T-helper 17 cell (primary cell): ENCODE measurements around the gene TMEM120B. TPM values are rescaled to one million over a fixed set of nuclear protein-coding genes. Genes with fewer than 3 reads are reported as not detected.
"Not testable (repeated sequence)": the region's sequence is repeated elsewhere in the genome, so short reads cannot be mapped to it uniquely, and the experiment has no call there.

Experiments used
- ATAC-seq: fragments of 150-1000 bp; cut with Tn5 transposase; 2 replicates; pipeline ENCODE4 v1.10.0; 2021; ENCODE audit warnings: mild to moderate bottlenecking, moderate library complexity
- DNase-seq, 3 donors: peaks; one replicate each; pipeline versions ENCODE4 v3.0.0 to v3.0.0-alpha.2; 2020 to 2021
- H3K9me3 ChIP-seq: one replicate; pipeline ENCODE4 v1.7.0; 2013; ENCODE audit warnings: low read length, mild to moderate bottlenecking; ENCODE audit not compliant: control insufficient read depth, poor library complexity, severe bottlenecking
- H3K27ac Mint-ChIP-seq: one replicate; pipeline ENCODE4 v1.8.0; 2022; ENCODE audit warnings: mild to moderate bottlenecking, moderate library complexity, mixed read lengths
- H3K27me3 Mint-ChIP-seq: one replicate; pipeline ENCODE4 v1.8.0; 2022; ENCODE audit warnings: mixed read lengths
- H3K36me3 Mint-ChIP-seq: one replicate; pipeline ENCODE4 v1.8.0; 2022; ENCODE audit warnings: low read depth, mixed read lengths
- H3K4me1 Mint-ChIP-seq: one replicate; pipeline ENCODE4 v1.8.0; 2022; ENCODE audit warnings: mild to moderate bottlenecking, mixed read lengths
- H3K4me3 Mint-ChIP-seq: one replicate; pipeline ENCODE4 v1.8.0; 2022; ENCODE audit warnings: mild to moderate bottlenecking, moderate library complexity, mixed read lengths
- total RNA-seq, 4 donors: library from RNA in 2 of 4; stranded (reverse) in 2 of 4; gene quantifications; one replicate each; pipeline ENCODE4 v1.2.3 and lab custom pipeline; 2022 to 2026

TMEM120B gene
- 1 to 10 TPM; 6.9 to 7.0 TPM for total RNA-seq
- total RNA-seq (lab: John Stamatoyannopoulos, UW) = 16.8 to 21.6 reads per million in 2 donors

GRCh38 chr12:121712461-121713256 lies at the start of gene TMEM120B:
Gene TMEM120B (plus strand): TSS chr12:121712752. CDS start chr12:121712896, 144 bp downstream.
- ATAC-seq (peak; percentile 93), DNase-seq (peak; percentile 81 to 83 (median 83))
- peaks cover 2% of the 10 kb centered on the region for H3K36me3 Mint-ChIP-seq
- H3K9me3 ChIP-seq = no peaks in the 10 kb centered on the region
- peaks cover 12% of the 10 kb centered on the region for H3K4me1 Mint-ChIP-seq
- H3K27ac Mint-ChIP-seq = peak within 1 kb of the TSS; percentile 88
- H3K4me3 Mint-ChIP-seq = peak within 1 kb of the TSS; percentile 98
- H3K27me3 Mint-ChIP-seq = no peaks in the 10 kb centered on the region

- H3K4me1 Mint-ChIP-seq = peaks cover 42% of the 10 kb centered on the region
- H3K27ac Mint-ChIP-seq = peak overlapping the region; percentile 98
- H3K27me3 Mint-ChIP-seq = no peaks in the 10 kb centered on the region
- peaks cover 6% of the 10 kb centered on the region for H3K36me3 Mint-ChIP-seq
- no peak for DNase-seq
- peak overlapping the region; percentile 73 for H3K4me3 Mint-ChIP-seq
- no peak for ATAC-seq
- H3K9me3 ChIP-seq = no peaks in the 10 kb centered on the region
These were observed 49.0 kb upstream of the TMEM120B start for GRCh38 chr12:121663610-121663929.

- Mint-ChIP-seq H3K4me1 (peaks cover 35% of the 10 kb centered on the region), H3K27ac (peak overlapping the region; percentile 74)
- not testable (repeated sequence) for H3K36me3 Mint-ChIP-seq, DNase-seq, H3K9me3 ChIP-seq, ATAC-seq, H3K4me3 Mint-ChIP-seq, H3K27me3 Mint-ChIP-seq
These were observed 45.7 kb upstream of the TMEM120B start for GRCh38 chr12:121666829-121667228.

- no peaks in the 10 kb centered on the region for H3K9me3 ChIP-seq
- peak overlapping the region; percentile 67 for H3K4me3 Mint-ChIP-seq
- DNase-seq (peak; percentile 30 to 40 (median 31)), ATAC-seq (no peak)
- peaks cover 38% of the 10 kb centered on the region for H3K4me1 Mint-ChIP-seq
- peaks cover 2% of the 10 kb centered on the region for H3K36me3 Mint-ChIP-seq
- H3K27ac Mint-ChIP-seq = peak overlapping the region; percentile 100
- H3K27me3 Mint-ChIP-seq = no peaks in the 10 kb centered on the region
These were observed 43.6 kb upstream of the TMEM120B start for GRCh38 chr12:121668750-121669520.

GRCh38 chr12:121669521-121669900 lies 43.0 kb upstream of the TMEM120B start, which contains the start of gene MORN3:
Gene MORN3 (minus strand): TSS chr12:121669654. CDS start chr12:121669483, 171 bp downstream.
- no peak for DNase-seq
- Mint-ChIP-seq H3K4me3 (peak within 1 kb of the TSS; percentile 67), H3K27ac (peak within 1 kb of the TSS; percentile 100), H3K36me3 (peaks cover 2% of the 10 kb centered on the region), H3K27me3 (no peaks in the 10 kb centered on the region), H3K4me1 (peaks cover 32% of the 10 kb centered on the region)
- no peak for ATAC-seq
- no peaks in the 10 kb centered on the region for H3K9me3 ChIP-seq

GRCh38 chr12:121673013-121673511 lies 39.5 kb upstream of the TMEM120B start:
- no peaks in the 10 kb centered on the region for H3K9me3 ChIP-seq
- DNase-seq (no peak), ATAC-seq (no peak)
- peaks cover 24% of the 10 kb centered on the region for H3K4me1 Mint-ChIP-seq
- H3K36me3 Mint-ChIP-seq = no peaks in the 10 kb centered on the region
- H3K4me3 Mint-ChIP-seq = peak overlapping the region; percentile 96
- H3K27ac Mint-ChIP-seq = peak overlapping the region; percentile 100
- no peaks in the 10 kb centered on the region for H3K27me3 Mint-ChIP-seq

GRCh38 chr12:121676190-121676589 lies 36.4 kb upstream of the TMEM120B start:
- peaks cover 20% of the 10 kb centered on the region for H3K4me1 Mint-ChIP-seq
- ATAC-seq (no peak), DNase-seq (no peak)
- no peaks in the 10 kb centered on the region for H3K27me3 Mint-ChIP-seq
- no peaks in the 10 kb centered on the region for H3K9me3 ChIP-seq
- peak overlapping the region; percentile 90 for H3K27ac Mint-ChIP-seq
- H3K4me3 Mint-ChIP-seq = peak overlapping the region; percentile 5
- no peaks in the 10 kb centered on the region for H3K36me3 Mint-ChIP-seq

GRCh38 chr12:121678305-121678704 lies 34.2 kb upstream of the TMEM120B start:
- no peaks in the 10 kb centered on the region for H3K27me3 Mint-ChIP-seq
- ATAC-seq (no peak), DNase-seq (no peak)
- H3K36me3 Mint-ChIP-seq = no peaks in the 10 kb centered on the region
- H3K4me3 Mint-ChIP-seq = no peak overlapping the region
- H3K9me3 ChIP-seq = no peaks in the 10 kb centered on the region
- H3K4me1 Mint-ChIP-seq = peaks cover 6% of the 10 kb centered on the region
- peak overlapping the region; percentile 84 for H3K27ac Mint-ChIP-seq

- H3K27me3 Mint-ChIP-seq = no peaks in the 10 kb centered on the region
- H3K9me3 ChIP-seq = no peaks in the 10 kb centered on the region
- H3K27ac Mint-ChIP-seq = peak overlapping the region; percentile 84
- H3K36me3 Mint-ChIP-seq = no peaks in the 10 kb centered on the region
- H3K4me3 Mint-ChIP-seq = no peak overlapping the region
- ATAC-seq = no peak
- DNase-seq = no peak
- peaks cover 4% of the 10 kb centered on the region for H3K4me1 Mint-ChIP-seq
These were observed 33.7 kb upstream of the TMEM120B start for GRCh38 chr12:121678716-121679300.

- not testable (repeated sequence) for DNase-seq, H3K4me3 Mint-ChIP-seq, H3K4me1 Mint-ChIP-seq, H3K36me3 Mint-ChIP-seq, ATAC-seq, H3K27me3 Mint-ChIP-seq, H3K9me3 ChIP-seq
- H3K27ac Mint-ChIP-seq = peak overlapping the region; percentile 84
These were observed 32.8 kb upstream of the TMEM120B start for GRCh38 chr12:121679661-121680197.

- no peak for DNase-seq
- no peaks in the 10 kb centered on the region for H3K36me3 Mint-ChIP-seq
- H3K27ac Mint-ChIP-seq = no peak overlapping the region
- no peaks in the 10 kb centered on the region for H3K9me3 ChIP-seq
- H3K27me3 Mint-ChIP-seq = no peaks in the 10 kb centered on the region
- H3K4me1 Mint-ChIP-seq = peaks cover 7% of the 10 kb centered on the region
- ATAC-seq = no peak
- H3K4me3 Mint-ChIP-seq = no peak overlapping the region
These were observed 23.6 kb upstream of the TMEM120B start for GRCh38 chr12:121688966-121689365.

- no peak for DNase-seq
- no peak for ATAC-seq
- no peaks in the 10 kb centered on the region for H3K36me3 Mint-ChIP-seq
- H3K27ac Mint-ChIP-seq = no peak overlapping the region
- H3K9me3 ChIP-seq = no peaks in the 10 kb centered on the region
- no peaks in the 10 kb centered on the region for H3K27me3 Mint-ChIP-seq
- H3K4me3 Mint-ChIP-seq = no peak overlapping the region
- H3K4me1 Mint-ChIP-seq = peaks cover 7% of the 10 kb centered on the region
These were observed 23.1 kb upstream of the TMEM120B start for GRCh38 chr12:121689430-121689829.

GRCh38 chr12:121692744-121693143 lies 19.8 kb upstream of the TMEM120B start:
- H3K4me1 Mint-ChIP-seq, DNase-seq, H3K4me3 Mint-ChIP-seq, H3K27ac Mint-ChIP-seq, H3K9me3 ChIP-seq, ATAC-seq, H3K27me3 Mint-ChIP-seq, H3K36me3 Mint-ChIP-seq: not testable (repeated sequence)
